ENCODE results near the gene MANEAL. TPM values are rescaled to one million over a fixed set of nuclear protein-coding genes. Genes with fewer than 3 reads are reported as not detected.

Gene MANEAL
- total RNA-seq, 1 experiment from 2014 or later, result 12.3 TPM

GRCh38 chr1:37782491-37782890 lies 11.2 kb upstream of the MANEAL start:
- no peak for DNase-seq (ENCODE audit: unreplicated experiment)
- H3K27ac Mint-ChIP-seq (ENCODE audit: low read depth, unreplicated experiment), result no peak overlapping the region
- CTCF ChIA-PET, result no interaction called here
- BruUV-seq (replicated peaks), result no TSS peak
- no peaks in the 10 kb centered on the region for H3K9me3 Mint-ChIP-seq (ENCODE audit: unreplicated experiment)
- no peaks in the 10 kb centered on the region for H3K4me1 Mint-ChIP-seq (ENCODE audit: insufficient read depth, unreplicated experiment)
- H3K4me3 Mint-ChIP-seq (ENCODE audit: unreplicated experiment), result no peak overlapping the region
- H3K27me3 Mint-ChIP-seq (ENCODE audit: insufficient read depth, unreplicated experiment), result peaks cover 11% of the 10 kb centered on the region
- POLR2A ChIA-PET, result interaction anchor here (1.0 to 1.2 kb wide), 2 partner anchors 23 to 24 kb away, joined by 3 read pairs; no protein-coding TSS in a partner anchor
- H3K36me3 Mint-ChIP-seq (ENCODE audit: insufficient read depth, unreplicated experiment), result no peaks in the 10 kb centered on the region
- no peak for TF ChIP-seq CTCF (IDR thresholded peaks at IDR 0.05; ENCODE audit: unreplicated experiment)
- intact Hi-C loops (cut with micrococcal nuclease), result no loop called here

GRCh38 chr1:37792943-37793686 lies 532 bp upstream of the MANEAL start:
- Mint-ChIP-seq H3K4me3 (ENCODE audit: unreplicated experiment) (peak overlapping the region; percentile 82), H3K9me3 (ENCODE audit: unreplicated experiment) (no peaks in the 10 kb centered on the region), H3K27ac (ENCODE audit: low read depth, unreplicated experiment) (no peak overlapping the region), H3K4me1 (ENCODE audit: insufficient read depth, unreplicated experiment) (peaks cover 16% of the 10 kb centered on the region), H3K36me3 (ENCODE audit: insufficient read depth, unreplicated experiment) (peaks cover 27% of the 10 kb centered on the region), H3K27me3 (ENCODE audit: insufficient read depth, unreplicated experiment) (no peaks in the 10 kb centered on the region)
- ChIA-PET CTCF (no interaction called here), POLR2A (interaction anchor here (1.1 kb wide), 1 partner anchor 16 kb away, joined by 4 read pairs; the partner anchor contains the start of gene YRDC)
- intact Hi-C loops (cut with micrococcal nuclease), result no loop called here
- no peak for DNase-seq (ENCODE audit: unreplicated experiment)
- BruUV-seq (replicated peaks), result no TSS peak
- TF ChIP-seq CTCF (IDR thresholded peaks at IDR 0.05; ENCODE audit: unreplicated experiment), result no peak

GRCh38 chr1:37794372-37795339 lies 1.0 kb downstream of the MANEAL start:
- TF ChIP-seq CTCF (IDR thresholded peaks at IDR 0.05; ENCODE audit: unreplicated experiment), result no peak
- Mint-ChIP-seq H3K4me1 (ENCODE audit: insufficient read depth, unreplicated experiment) (peaks cover 16% of the 10 kb centered on the region), H3K4me3 (ENCODE audit: unreplicated experiment) (peak overlapping the region; percentile 82), H3K36me3 (ENCODE audit: insufficient read depth, unreplicated experiment) (peaks cover 42% of the 10 kb centered on the region), H3K9me3 (ENCODE audit: unreplicated experiment) (no peaks in the 10 kb centered on the region), H3K27me3 (ENCODE audit: insufficient read depth, unreplicated experiment) (no peaks in the 10 kb centered on the region), H3K27ac (ENCODE audit: low read depth, unreplicated experiment) (peak overlapping the region; percentile 71)
- CTCF ChIA-PET, result interaction anchor here (1.6 kb wide), 1 partner anchor 65 kb away, joined by 4 read pairs; the partner anchor contains the start of gene MTF1
- POLR2A ChIA-PET, result interaction anchor here (1.1 to 1.3 kb wide), 4 partner anchors 12 to 106 kb away, joined by 4 to 5 read pairs (median 4); partner anchors contain the start of genes C1orf122 and YRDC
- peak; percentile 32 for DNase-seq (ENCODE audit: unreplicated experiment)
- intact Hi-C loops (cut with micrococcal nuclease), result loop anchor here (1.0 kb wide), 1 partner anchor 104 kb away; a partner anchor contains a TSS
- BruUV-seq (replicated peaks), result no TSS peak
